Nephron progenitor cell (in vitro differentiated cells): ENCODE results near the gene RNF213.

Source experiments
- DNase-seq: peaks from one replicate; pipeline ENCODE4 v3.0.0; 2021
- H3K27ac Mint-ChIP-seq: 2 replicates; pipeline ENCODE4 v1.8.0; 2021; ENCODE audit warnings: mild to moderate bottlenecking, moderate library complexity, mixed read lengths
- H3K27me3 Mint-ChIP-seq: 2 replicates; pipeline ENCODE4 v1.8.0; 2021; ENCODE audit warnings: mild to moderate bottlenecking, low read depth, mixed read lengths; ENCODE audit not compliant: poor library complexity
- H3K36me3 Mint-ChIP-seq: 2 replicates; pipeline ENCODE4 v1.8.0; 2021; ENCODE audit warnings: low read depth, mixed read lengths
- H3K4me1 Mint-ChIP-seq: 2 replicates; pipeline ENCODE4 v1.8.0; 2021; ENCODE audit warnings: mixed read lengths
- H3K4me3 Mint-ChIP-seq: 2 replicates; pipeline ENCODE4 v1.8.0; 2021; ENCODE audit warnings: mild to moderate bottlenecking, moderate library complexity, mixed read lengths
- H3K9me3 Mint-ChIP-seq: 2 replicates; pipeline ENCODE4 v1.8.0; 2021; ENCODE audit warnings: mild to moderate bottlenecking, moderate library complexity, mixed read lengths
- CTCF ChIP-seq: fragments of 200-600 bp; sonication (generic); IDR thresholded peaks from 2 replicates; pipeline ENCODE4 v1.5.0; 2021; ENCODE audit warnings: antibody characterized with exemption

The RNF213 gene

GRCh38 chr17:80443498-80443897 lies 182.8 kb downstream of the RNF213 start:
- Mint-ChIP-seq H3K36me3 (no peaks in the 10 kb centered on the region), H3K27ac (no peak overlapping the region), H3K9me3 (no peaks in the 10 kb centered on the region), H3K4me1 (peaks cover under 1% of the 10 kb centered on the region), H3K27me3 (peaks cover 57% of the 10 kb centered on the region), H3K4me3 (no peak overlapping the region)
- no peak for TF ChIP-seq CTCF
- no peak for DNase-seq

- no peak for DNase-seq
- Mint-ChIP-seq H3K36me3 (no peaks in the 10 kb centered on the region), H3K4me3 (no peak overlapping the region), H3K9me3 (no peaks in the 10 kb centered on the region), H3K27ac (no peak overlapping the region), H3K4me1 (peaks cover 5% of the 10 kb centered on the region), H3K27me3 (peaks cover 59% of the 10 kb centered on the region)
- TF ChIP-seq CTCF = no peak
Measured at GRCh38 chr17:80443916-80444643, 183.4 kb downstream of the RNF213 start.

- no peaks in the 10 kb centered on the region for H3K9me3 Mint-ChIP-seq
- TF ChIP-seq CTCF = no peak
- no peak overlapping the region for H3K27ac Mint-ChIP-seq
- peaks cover 8% of the 10 kb centered on the region for H3K4me1 Mint-ChIP-seq
- H3K27me3 Mint-ChIP-seq = peaks cover 62% of the 10 kb centered on the region
- H3K36me3 Mint-ChIP-seq = no peaks in the 10 kb centered on the region
- no peak overlapping the region for H3K4me3 Mint-ChIP-seq
- no peak for DNase-seq
Measured at GRCh38 chr17:80444644-80444979, 184.0 kb downstream of the RNF213 start.

GRCh38 chr17:80445007-80445725 lies 184.5 kb downstream of the RNF213 start:
- H3K27ac Mint-ChIP-seq = no peak overlapping the region
- no peak for DNase-seq
- H3K4me3 Mint-ChIP-seq = no peak overlapping the region
- H3K36me3 Mint-ChIP-seq = no peaks in the 10 kb centered on the region
- no peak for TF ChIP-seq CTCF
- peaks cover 57% of the 10 kb centered on the region for H3K27me3 Mint-ChIP-seq
- peaks cover 14% of the 10 kb centered on the region for H3K4me1 Mint-ChIP-seq
- H3K9me3 Mint-ChIP-seq = no peaks in the 10 kb centered on the region

- Mint-ChIP-seq H3K9me3 (no peaks in the 10 kb centered on the region), H3K36me3 (no peaks in the 10 kb centered on the region), H3K4me3 (no peak overlapping the region), H3K27ac (no peak overlapping the region), H3K27me3 (peaks cover 54% of the 10 kb centered on the region), H3K4me1 (peaks cover 19% of the 10 kb centered on the region)
- TF ChIP-seq CTCF = no peak
- no peak for DNase-seq
Measured at GRCh38 chr17:80445726-80446110, 185.1 kb downstream of the RNF213 start.
